ENCODE results near the gene CAMTA1.

- no peak for TF ChIP-seq CREB5 (CRISPR knock-in tag; IDR thresholded peaks at IDR 0.05; ENCODE audit: low read depth)
- no peak for TF ChIP-seq OSR1 (CRISPR knock-in tag; IDR thresholded peaks at IDR 0.05)
- TF ChIP-seq RARB (CRISPR knock-in tag; IDR thresholded peaks at IDR 0.05) = no peak
- no peak for TF ChIP-seq CSRNP3 (CRISPR knock-in tag; IDR thresholded peaks at IDR 0.05)
- TF ChIP-seq, protein P1, sequence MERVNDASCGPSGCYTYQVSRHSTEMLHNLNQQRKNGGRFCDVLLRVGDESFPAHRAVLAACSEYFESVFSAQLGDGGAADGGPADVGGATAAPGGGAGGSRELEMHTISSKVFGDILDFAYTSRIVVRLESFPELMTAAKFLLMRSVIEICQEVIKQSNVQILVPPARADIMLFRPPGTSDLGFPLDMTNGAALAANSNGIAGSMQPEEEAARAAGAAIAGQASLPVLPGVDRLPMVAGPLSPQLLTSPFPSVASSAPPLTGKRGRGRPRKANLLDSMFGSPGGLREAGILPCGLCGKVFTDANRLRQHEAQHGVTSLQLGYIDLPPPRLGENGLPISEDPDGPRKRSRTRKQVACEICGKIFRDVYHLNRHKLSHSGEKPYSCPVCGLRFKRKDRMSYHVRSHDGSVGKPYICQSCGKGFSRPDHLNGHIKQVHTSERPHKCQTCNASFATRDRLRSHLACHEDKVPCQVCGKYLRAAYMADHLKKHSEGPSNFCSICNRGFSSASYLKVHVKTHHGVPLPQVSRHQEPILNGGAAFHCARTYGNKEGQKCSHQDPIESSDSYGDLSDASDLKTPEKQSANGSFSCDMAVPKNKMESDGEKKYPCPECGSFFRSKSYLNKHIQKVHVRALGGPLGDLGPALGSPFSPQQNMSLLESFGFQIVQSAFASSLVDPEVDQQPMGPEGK (CRISPR knock-in tag; IDR thresholded peaks at IDR 0.05; ENCODE audit: borderline replicate concordance) = no peak
- no peak for TF ChIP-seq ZNF8 (CRISPR knock-in tag; IDR thresholded peaks at IDR 0.05)
- no peak for TF ChIP-seq PPARA (CRISPR knock-in tag; IDR thresholded peaks at IDR 0.05; ENCODE audit: borderline replicate concordance)
- TF ChIP-seq ZFP3 (CRISPR knock-in tag; IDR thresholded peaks at IDR 0.05) = no peak
- TF ChIP-seq TSHZ2 (CRISPR knock-in tag; IDR thresholded peaks at IDR 0.05) = no peak
- TF ChIP-seq ARNTL (CRISPR knock-in tag; IDR thresholded peaks at IDR 0.05; ENCODE audit: borderline replicate concordance, low read depth) = no peak
- TF ChIP-seq ZC3H10 (CRISPR knock-in tag; IDR thresholded peaks at IDR 0.05) = no peak
- no peak for TF ChIP-seq TOX (CRISPR knock-in tag; IDR thresholded peaks at IDR 0.05; ENCODE audit: borderline replicate concordance)
- TF ChIP-seq ZFP30 (CRISPR knock-in tag; IDR thresholded peaks at IDR 0.05) = no peak
- TF ChIP-seq ZNF565 (CRISPR knock-in tag; conservative IDR thresholded peaks at IDR 0.05; ENCODE audit: low read depth) = no peak
These were observed 667.8 kb downstream of the CAMTA1 start for GRCh38 chr1:7453038-7453437.
